Middle frontal gyrus (tissue), 1 donor: ENCODE measurements around the gene SUB1.
A peak's percentile ranks its signal among the peaks of the same experiment; 100 is the strongest.

Experiments
- DNase-seq: peaks from one replicate; pipeline ENCODE4 v3.0.0-alpha.2; 2015; ENCODE audit warnings: low spot score; ENCODE audit errors: extremely low spot score

Gene SUB1

DNA sequence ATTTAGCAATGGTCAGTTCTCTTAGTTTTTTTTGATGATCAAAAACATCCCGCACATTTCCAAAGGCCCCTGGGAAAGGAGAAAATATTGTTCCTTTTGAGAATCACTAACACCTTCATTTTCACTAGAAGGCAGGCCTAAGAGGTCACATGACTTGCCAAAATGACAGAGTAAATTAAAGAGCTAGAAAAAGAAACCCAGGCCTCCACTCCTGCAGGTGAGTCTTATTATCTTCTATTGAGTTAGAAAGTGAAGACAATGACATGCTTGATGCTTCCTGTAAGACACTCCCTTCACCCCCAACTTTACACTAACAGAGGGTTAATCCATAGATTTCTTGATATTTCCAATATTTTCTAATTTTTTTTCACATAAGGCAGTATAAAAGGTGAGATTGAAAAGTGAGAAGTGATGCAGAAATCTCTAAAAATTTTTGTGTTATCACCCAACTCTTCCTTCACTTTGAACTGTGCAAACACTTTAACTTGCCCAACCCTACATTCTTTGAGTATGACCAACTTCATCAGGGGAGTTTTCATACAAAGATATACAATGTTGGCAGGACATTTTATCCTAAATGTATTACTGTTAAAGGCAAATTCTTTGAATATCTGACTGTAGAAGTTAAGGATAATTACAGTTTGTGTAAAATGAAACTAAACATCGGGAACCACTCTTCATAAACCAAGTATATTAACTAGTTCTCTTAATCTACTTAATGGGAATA is 57.1 kb downstream of the SUB1 start:
- DNase-seq, result no peak

DNA sequence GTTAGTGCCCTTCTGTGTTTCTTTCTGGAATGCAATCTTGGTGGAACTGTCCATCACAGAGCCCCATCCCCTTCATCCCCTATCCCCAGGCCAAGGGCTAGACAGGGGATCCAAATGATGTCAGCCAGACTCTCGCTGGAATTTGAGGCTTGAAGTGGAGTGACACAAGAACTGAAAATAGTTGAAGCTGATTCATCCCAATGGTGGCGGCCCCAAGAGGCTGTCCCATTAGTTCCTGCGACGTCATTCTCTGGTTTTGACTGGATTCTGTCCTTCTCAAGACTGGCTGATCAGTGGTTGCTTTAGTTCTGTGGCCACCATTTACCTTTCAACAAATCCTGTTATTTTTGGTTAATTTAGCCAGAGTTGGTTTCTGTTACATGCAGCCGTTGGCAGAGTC is 59.9 kb downstream of the SUB1 start:
- DNase-seq, result no peak

DNA sequence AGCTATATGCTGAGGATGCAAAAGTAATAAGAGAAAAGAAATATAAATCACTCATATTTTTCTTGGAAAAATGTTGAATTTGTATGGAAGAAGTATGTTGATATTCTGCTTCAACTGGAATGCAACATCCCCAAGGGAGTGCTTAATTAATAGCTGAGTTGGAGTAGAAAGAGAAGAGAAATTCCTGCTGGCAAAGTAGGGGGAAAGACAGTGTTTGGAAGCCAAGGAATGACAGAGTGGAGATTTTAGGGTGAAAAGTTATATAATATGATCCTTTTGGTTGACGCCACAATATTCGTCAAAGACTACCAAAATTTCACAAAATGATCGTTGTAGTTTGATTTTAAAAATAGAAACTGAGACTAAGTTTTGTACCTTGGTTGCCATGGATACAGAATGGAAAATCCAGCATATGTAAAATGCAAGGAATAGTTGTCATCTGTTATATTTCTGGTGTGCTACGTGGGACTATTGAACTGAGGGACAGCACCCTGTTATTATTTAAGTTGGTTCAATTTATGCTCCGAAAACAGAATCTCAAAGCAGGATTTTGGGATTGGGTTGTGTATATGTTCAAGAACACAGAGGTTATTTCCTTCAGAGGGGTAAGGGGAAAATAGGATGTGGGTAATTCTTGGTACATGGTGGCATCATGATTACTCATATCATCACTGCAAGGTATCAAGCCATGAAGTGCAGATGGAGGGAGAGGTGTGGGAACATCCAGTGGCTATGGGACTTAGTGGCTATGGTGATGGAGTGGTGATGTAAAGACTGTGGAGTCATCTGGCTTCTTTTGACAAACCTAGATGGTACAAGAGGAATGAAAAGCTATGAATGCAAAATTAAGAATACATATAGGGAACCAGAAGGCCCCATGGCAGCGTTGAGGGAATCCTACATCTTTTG is 61.0 kb downstream of the SUB1 start:
- DNase-seq, result peak; percentile 19

DNA sequence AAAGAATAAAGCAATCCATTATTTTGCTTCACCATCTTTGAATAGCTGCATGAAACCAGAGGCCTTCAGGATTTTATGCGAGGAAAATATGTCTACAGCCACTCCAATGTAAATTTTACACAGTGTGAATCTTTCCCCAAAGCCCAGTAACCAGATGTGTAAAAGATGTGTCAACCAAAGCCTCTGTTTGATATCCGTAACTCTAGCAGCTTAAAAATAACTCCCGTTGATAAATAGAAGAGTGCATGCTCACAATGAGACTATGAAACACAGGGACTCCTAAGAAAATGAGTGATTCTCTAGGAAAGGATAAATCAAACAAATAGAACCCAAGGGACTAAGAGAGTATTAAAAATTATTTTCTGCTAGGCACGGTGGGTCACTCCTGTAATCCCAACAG is 65.7 kb downstream of the SUB1 start:
- DNase-seq, result no peak

DNA sequence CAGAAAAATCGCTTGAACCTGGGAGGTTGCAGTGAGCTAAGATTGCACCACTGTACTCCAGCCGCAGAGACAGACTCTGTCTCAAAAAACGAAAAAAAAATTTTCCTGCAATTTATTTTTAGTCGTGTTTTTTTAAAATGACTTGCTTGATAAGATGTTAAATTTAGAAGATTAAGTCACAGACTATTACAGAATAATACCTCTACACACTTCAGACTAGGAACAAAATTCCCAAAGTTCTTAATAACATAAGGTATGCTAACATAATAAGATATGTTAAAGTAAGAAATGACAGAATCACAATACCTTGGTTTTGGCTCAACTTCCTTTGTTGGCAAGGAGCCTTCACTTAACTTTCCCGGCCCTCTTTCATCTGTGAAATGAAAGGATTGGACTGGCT is 66.3 kb downstream of the SUB1 start:
- DNase-seq, result no peak
